GM12878 (cell line): ENCODE measurements around the gene CCT4. TPM values are rescaled to one million over a fixed set of nuclear protein-coding genes. Genes with fewer than 3 reads are reported as not detected.

Source experiments
- BCL11A ChIP-seq: IDR thresholded peaks from 2 replicates; pipeline ENCODE4 v1.6.1; 2011; ENCODE audit warnings: low read depth, low read length
- CBX5 ChIP-seq: sonication (generic); IDR thresholded peaks from 2 replicates; pipeline ENCODE4 v1.6.1; 2016; ENCODE audit warnings: low read depth, moderate library complexity, mild to moderate bottlenecking, inconsistent platforms
- CHD4 ChIP-seq: fragments of 200-600 bp; sonication (generic); IDR thresholded peaks from 2 replicates; pipeline ENCODE4 v1.6.1; 2016; ENCODE audit warnings: mild to moderate bottlenecking
- CREB1 ChIP-seq: IDR thresholded peaks from 2 replicates; pipeline ENCODE4 v1.6.1; 2012; ENCODE audit warnings: low read depth, mild to moderate bottlenecking, inconsistent platforms
- CTCF ChIP-seq, 3 experiments: IDR thresholded peaks in 2 of 3; conservative IDR thresholded peaks in 1 of 3; 2 replicates each; pipeline ENCODE4 v1.5.1; 2011; ENCODE audit warnings: low read depth in 3 of 3, low read length in 3 of 3, mild to moderate bottlenecking in 3 of 3, control low read depth in 2 of 3, moderate library complexity in 2 of 3, inconsistent platforms in 1 of 3, mixed read lengths in 1 of 3; ENCODE audit not compliant: control insufficient read depth in 2 of 3, insufficient read depth in 1 of 3; ENCODE audit errors: extremely low read depth in 1 of 3
- CUX1 ChIP-seq: IDR thresholded peaks from 2 replicates; pipeline ENCODE4 v1.6.1; 2012; ENCODE audit warnings: improper control_type of control experiment, low read depth, low read length; ENCODE audit not compliant: insufficient replicate concordance
- ESRRA ChIP-seq: IDR thresholded peaks from 2 replicates; pipeline ENCODE4 v1.6.1; 2012; ENCODE audit warnings: mild to moderate bottlenecking, low read length, improper control_type of control experiment
- ETV6 ChIP-seq, 2 experiments: fragments of 450-650 bp in 1 of 2; IDR thresholded peaks in 1 of 2; conservative IDR thresholded peaks in 1 of 2; 2 replicates each; pipeline ENCODE4 v1.6.1; 2014; ENCODE audit warnings: antibody characterized with exemption in 1 of 2, borderline replicate concordance in 1 of 2, low read depth in 1 of 2, mild to moderate bottlenecking in 1 of 2, moderate library complexity in 1 of 2
- HDAC2 ChIP-seq: fragments of 200-600 bp; sonication (generic); IDR thresholded peaks from 2 replicates; pipeline ENCODE4 v1.6.1; 2017
- HDGF ChIP-seq: fragments of 450-650 bp; IDR thresholded peaks from 2 replicates; pipeline ENCODE4 v1.6.1; 2016; ENCODE audit warnings: antibody characterized with exemption
- MLLT1 ChIP-seq: fragments of 450-650 bp; IDR thresholded peaks from 2 replicates; pipeline ENCODE4 v1.6.1; 2016; ENCODE audit warnings: mild to moderate bottlenecking
- MTA2 ChIP-seq: fragments of 450-650 bp; IDR thresholded peaks from 2 replicates; pipeline ENCODE4 v1.6.1; 2016; ENCODE audit warnings: low read depth, mild to moderate bottlenecking, moderate library complexity
- MYC ChIP-seq: IDR thresholded peaks from 2 replicates; pipeline ENCODE4 v1.6.1; 2011; ENCODE audit warnings: mild to moderate bottlenecking, low read length, moderate library complexity, inconsistent platforms; ENCODE audit not compliant: insufficient read depth, insufficient replicate concordance, insufficient read length, severe bottlenecking
- NR2F1 ChIP-seq: fragments of 450-650 bp; conservative IDR thresholded peaks from 2 replicates; pipeline ENCODE4 v1.6.1; 2017; ENCODE audit warnings: mild to moderate bottlenecking
- RAD21 ChIP-seq: IDR thresholded peaks from 2 replicates; pipeline ENCODE4 v1.6.1; 2011; ENCODE audit warnings: mild to moderate bottlenecking, low read depth, low read length, moderate library complexity; ENCODE audit not compliant: insufficient read depth
- SKIL ChIP-seq: fragments of 450-650 bp; IDR thresholded peaks from 2 replicates; pipeline ENCODE4 v1.6.1; 2017; ENCODE audit warnings: mild to moderate bottlenecking, low read depth, inconsistent platforms; ENCODE audit not compliant: poor library complexity, severe bottlenecking
- SRF ChIP-seq, 2 experiments: IDR thresholded peaks; 2 replicates each; pipeline ENCODE4 v1.6.1; 2011; ENCODE audit warnings: low read depth in 2 of 2, low read length in 2 of 2, mild to moderate bottlenecking in 1 of 2, moderate library complexity in 1 of 2
- YBX1 ChIP-seq: fragments of 450-650 bp; IDR thresholded peaks from 2 replicates; pipeline ENCODE4 v1.6.1; 2016; ENCODE audit warnings: antibody characterized with exemption
- ZSCAN29 ChIP-seq: fragments of 450-650 bp; IDR thresholded peaks from 2 replicates; pipeline ENCODE4 v1.6.1; 2017; ENCODE audit warnings: mild to moderate bottlenecking, moderate library complexity
- polyA plus RNA-seq, 11 experiments: library from polyadenylated mRNA; depleted of rRNA in 4 of 11; unstranded in 6 of 11; stranded (reverse) in 5 of 11; fragments of >200 nt; fragmentation: Nextera tagmentation in 4 of 11; fragmentation: Illumina TruSeq in 1 of 11; extraction: Ambion mirVana in 4 of 11; extraction: Trizol in 1 of 11; gene quantifications; 1 replicate in 1 of 11; 2 replicates in 10 of 11; pipeline versions ENCODE4 v1.2.1 to v1.2.3, GENCODE V29; 2011 to 2016; ENCODE audit warnings: inconsistent platforms in 2 of 11, missing spikeins in 2 of 11, low read depth in 1 of 11
- total RNA-seq, 4 experiments: library from RNA; depleted of rRNA in 3 of 4; stranded (reverse); fragments of >200 nt in 3 of 4; fragmentation: Illumina TruSeq in 1 of 4; extraction: Trizol in 1 of 4; gene quantifications; 2 replicates each; pipeline versions ENCODE4 v1.2.1 to v1.2.3, GENCODE V29; 2013 to 2021

CCT4 gene
- total and polyA plus RNA-seq, 10 of the 15 experiments (the other 5 are each of a cell fraction or from before 2014, with no cell fraction given) = 76.6 to 320 (median 211) TPM

- TF ChIP-seq NR2F1 (no peak), CREB1 (no peak), HDAC2 (no peak), ZSCAN29 (no peak), SRF (IDR thresholded peaks at IDR 0.05; ENCODE audit: low read depth in 2 of 2, low read length in 2 of 2) (no peak), ETV6 (conservative IDR thresholded peaks at IDR 0.05 in 1 of 2, IDR thresholded peaks at IDR 0.05 in 1 of 2; ENCODE audit: borderline replicate concordance in 1 of 2, low read depth in 1 of 2) (no peak), ESRRA (no peak; the same call in 1 of the 2 replicates), MLLT1 (no peak), MTA2 (0 out of 2 replicates have a peak, but pooled peaks have one; percentile 4), CUX1 (no peak), CTCF (IDR thresholded peaks at IDR 0.05 in 2 of 3, conservative IDR thresholded peaks at IDR 0.05 in 1 of 3; ENCODE audit: control insufficient read depth in 2 of 3, extremely low read depth in 1 of 3, insufficient read depth in 1 of 3, low read depth in 3 of 3, low read length in 3 of 3) (no peak), SKIL (no peak), RAD21 (no peak), BCL11A (no peak), CHD4 (no peak), MYC (no peak), CBX5 (no peak), HDGF (peak; percentile 24; the same call in 1 of the 2 replicates), YBX1 (no peak)
These were observed 34.5 kb downstream of the CCT4 start, which contains the start of gene FAM161A (continued) for GRCh38 chr2:61853847-61854563.
